CD8-positive, alpha-beta memory T cell (primary cell): Measurements from ENCODE around the gene NCF4. TPM values are rescaled to one million over a fixed set of nuclear protein-coding genes. Genes with fewer than 3 reads are reported as not detected.

Experiments used
- CTCF ChIA-PET: fragments of 350-600 bp; sonication (Branson Sonifier 250); formaldehyde crosslinking; loops from one replicate; lab custom pipeline; 2021; ENCODE audit warnings: antibody characterized with exemption; lab: Charles Lee
- POLR2A ChIA-PET: fragments of 350-600 bp; sonication (Branson Sonifier 250); formaldehyde crosslinking; loops from one replicate; lab custom pipeline; 2021; ENCODE audit warnings: antibody characterized with exemption; lab: Charles Lee
- DNase-seq, 5 donors: peaks; one replicate each; pipeline versions ENCODE4 v3.0.0 to v3.0.0-alpha.2; 2020 to 2022; ENCODE audit warnings: mixed read lengths in 1 of 5
- H3K27ac ChIP-seq: one replicate; pipeline ENCODE4 v1.7.0; 2013; ENCODE audit warnings: low read depth, mild to moderate bottlenecking, low read length, moderate library complexity
- H3K27me3 ChIP-seq: 2 replicates; pipeline ENCODE4 v1.7.0; 2013; ENCODE audit warnings: low read length, mild to moderate bottlenecking; ENCODE audit not compliant: insufficient read depth, poor library complexity, severe bottlenecking
- H3K36me3 ChIP-seq: 2 replicates; pipeline ENCODE4 v1.7.0; 2013; ENCODE audit warnings: mild to moderate bottlenecking, low read length, moderate library complexity; ENCODE audit not compliant: insufficient read depth
- H3K4me1 ChIP-seq: 2 replicates; pipeline ENCODE4 v1.7.0; 2013; ENCODE audit warnings: mild to moderate bottlenecking, low read length, moderate library complexity; ENCODE audit not compliant: insufficient read depth
- H3K4me3 ChIP-seq: 2 replicates; pipeline ENCODE4 v1.7.0; 2013; ENCODE audit warnings: mild to moderate bottlenecking, low read length
- H3K9me3 ChIP-seq: 2 replicates; pipeline ENCODE4 v1.7.0; 2013; ENCODE audit warnings: mild to moderate bottlenecking, low read length
- H3K27ac Mint-ChIP-seq, 8 donors: one replicate each; pipeline ENCODE4 v1.8.0; 2020 to 2021; ENCODE audit warnings: mixed read lengths in 8 of 8, mild to moderate bottlenecking in 6 of 8, inconsistent platforms in 3 of 8, moderate library complexity in 3 of 8
- H3K27me3 Mint-ChIP-seq, 2 donors: one replicate each; pipeline ENCODE4 v1.8.0; 2020 to 2021; ENCODE audit warnings: mixed read lengths in 2 of 2, mild to moderate bottlenecking in 1 of 2, moderate library complexity in 1 of 2
- H3K36me3 Mint-ChIP-seq, 3 donors: one replicate each; pipeline ENCODE4 v1.8.0; 2020 to 2021; ENCODE audit warnings: mixed read lengths in 3 of 3, inconsistent platforms in 1 of 3, mild to moderate bottlenecking in 1 of 3
- H3K4me1 Mint-ChIP-seq, 3 donors: one replicate each; pipeline ENCODE4 v1.8.0; 2020 to 2021; ENCODE audit warnings: mixed read lengths in 3 of 3, inconsistent platforms in 1 of 3, mild to moderate bottlenecking in 1 of 3
- H3K4me3 Mint-ChIP-seq, 7 donors: one replicate each; pipeline ENCODE4 v1.8.0; 2020 to 2021; ENCODE audit warnings: mixed read lengths in 7 of 7, mild to moderate bottlenecking in 6 of 7, moderate library complexity in 4 of 7, inconsistent platforms in 2 of 7
- H3K9me3 Mint-ChIP-seq, 5 donors: one replicate each; pipeline ENCODE4 v1.8.0; 2020 to 2022; ENCODE audit warnings: mixed read lengths in 5 of 5, mild to moderate bottlenecking in 3 of 5, moderate library complexity in 2 of 5, inconsistent platforms in 1 of 5
- polyA plus RNA-seq: library from polyadenylated mRNA; unstranded; fragments of 300-500 nt; fragmentation: Illumina TruSeq; gene quantifications from one replicate; pipeline ENCODE4 v1.2.3, GENCODE V29; 2021
- total RNA-seq, 2 experiments: library from RNA; stranded (reverse); gene quantifications; one replicate each; pipeline ENCODE4 v1.2.3, GENCODE V29; 2021

The NCF4 gene
- total and polyA plus RNA-seq, 3 experiments from 2014 or later: 5.1 to 6.8 (median 6.6) TPM

- H3K4me1 ChIP-seq: peaks cover 5% of the 10 kb centered on the region
- Mint-ChIP-seq H3K4me3 (no peak overlapping the region), H3K4me1 (peaks cover 0 to 11% (median 2%) of the 10 kb centered on the region in 3 donors), H3K9me3 (no peaks in the 10 kb centered on the region), H3K27me3 (peaks cover 37 to 80% of the 10 kb centered on the region in 2 donors), H3K36me3 (no peaks in the 10 kb centered on the region), H3K27ac (no peak overlapping the region)
- no peaks in the 10 kb centered on the region for H3K9me3 ChIP-seq
- no peaks in the 10 kb centered on the region for H3K36me3 ChIP-seq
- no peak overlapping the region for H3K4me3 ChIP-seq
- ChIA-PET CTCF (no interaction called here), POLR2A (interaction anchor here (0.6 kb wide), 1 partner anchor 68 kb away, joined by 6 read pairs; no protein-coding TSS in a partner anchor)
- no peak for DNase-seq
- H3K27ac ChIP-seq: no peak overlapping the region
- peaks cover 34% of the 10 kb centered on the region for H3K27me3 ChIP-seq
These were observed 42.7 kb upstream of the NCF4 start for GRCh38 chr22:36818010-36818642.

GRCh38 chr22:36819112-36819511, 41.7 kb upstream of the NCF4 start:
- no peaks in the 10 kb centered on the region for H3K36me3 ChIP-seq
- no peak overlapping the region for H3K4me3 ChIP-seq
- Mint-ChIP-seq H3K4me1 (peaks cover 0 to 11% (median 2%) of the 10 kb centered on the region in 3 donors), H3K9me3 (no peaks in the 10 kb centered on the region), H3K27me3 (peaks cover 36 to 77% of the 10 kb centered on the region in 2 donors), H3K4me3 (no peak overlapping the region), H3K36me3 (no peaks in the 10 kb centered on the region), H3K27ac (no peak overlapping the region)
- ChIA-PET CTCF (no interaction called here), POLR2A (no interaction called here)
- peaks cover 5% of the 10 kb centered on the region for H3K4me1 ChIP-seq
- DNase-seq: no peak
- no peaks in the 10 kb centered on the region for H3K9me3 ChIP-seq
- no peak overlapping the region for H3K27ac ChIP-seq
- peaks cover 34% of the 10 kb centered on the region for H3K27me3 ChIP-seq

- CTCF ChIA-PET: no interaction called here
- H3K27ac ChIP-seq: no peak overlapping the region
- POLR2A ChIA-PET: no interaction called here
- H3K4me1 Mint-ChIP-seq: peaks cover 0 to 2% (median 2%) of the 10 kb centered on the region in 3 donors
- no peak for DNase-seq
- peaks cover 17% of the 10 kb centered on the region for H3K27me3 ChIP-seq
- no peaks in the 10 kb centered on the region for H3K36me3 Mint-ChIP-seq
- H3K36me3 ChIP-seq: no peaks in the 10 kb centered on the region
- no peak overlapping the region for H3K27ac Mint-ChIP-seq
- no peaks in the 10 kb centered on the region for H3K9me3 ChIP-seq
- H3K27me3 Mint-ChIP-seq: peaks cover 23 to 62% of the 10 kb centered on the region in 2 donors
- no peak overlapping the region for H3K4me3 Mint-ChIP-seq
- H3K9me3 Mint-ChIP-seq: no peaks in the 10 kb centered on the region
- H3K4me1 ChIP-seq: no peaks in the 10 kb centered on the region
- no peak overlapping the region for H3K4me3 ChIP-seq
These were observed 38.2 kb upstream of the NCF4 start for GRCh38 chr22:36822581-36822980.

GRCh38 chr22:36823186-36823839, 37.5 kb upstream of the NCF4 start:
- no peak overlapping the region for H3K4me3 Mint-ChIP-seq
- H3K27ac ChIP-seq: no peak overlapping the region
- H3K27ac Mint-ChIP-seq: no peak overlapping the region
- no peaks in the 10 kb centered on the region for H3K9me3 Mint-ChIP-seq
- DNase-seq: no peak
- peaks cover 15 to 56% of the 10 kb centered on the region in 2 donors for H3K27me3 Mint-ChIP-seq
- no peaks in the 10 kb centered on the region for H3K4me1 ChIP-seq
- CTCF ChIA-PET: no interaction called here
- POLR2A ChIA-PET: no interaction called here
- no peaks in the 10 kb centered on the region for H3K36me3 Mint-ChIP-seq
- no peaks in the 10 kb centered on the region for H3K36me3 ChIP-seq
- no peaks in the 10 kb centered on the region for H3K4me1 Mint-ChIP-seq
- no peak overlapping the region for H3K4me3 ChIP-seq
- peaks cover 10% of the 10 kb centered on the region for H3K27me3 ChIP-seq
- no peaks in the 10 kb centered on the region for H3K9me3 ChIP-seq

- no peak overlapping the region for H3K27ac ChIP-seq
- Mint-ChIP-seq H3K36me3 (no peaks in the 10 kb centered on the region), H3K9me3 (no peaks in the 10 kb centered on the region), H3K27me3 (peaks cover 11 to 59% of the 10 kb centered on the region in 2 donors), H3K4me3 (no peak overlapping the region), H3K27ac (peak overlapping the region in 1 of 8 donors; percentile 76), H3K4me1 (peaks cover 2 to 5% (median 4%) of the 10 kb centered on the region in 3 donors)
- CTCF ChIA-PET: no interaction called here
- no peak overlapping the region for H3K4me3 ChIP-seq
- H3K27me3 ChIP-seq: peaks cover 3% of the 10 kb centered on the region
- H3K36me3 ChIP-seq: no peaks in the 10 kb centered on the region
- no peaks in the 10 kb centered on the region for H3K9me3 ChIP-seq
- no peaks in the 10 kb centered on the region for H3K4me1 ChIP-seq
- POLR2A ChIA-PET: no interaction called here
- DNase-seq: no peak
These were observed 36.2 kb upstream of the NCF4 start for GRCh38 chr22:36824655-36825054.

GRCh38 chr22:36826262-36826661, 34.5 kb upstream of the NCF4 start:
- no peaks in the 10 kb centered on the region for H3K27me3 ChIP-seq
- no peak overlapping the region for H3K27ac ChIP-seq
- H3K36me3 ChIP-seq: no peaks in the 10 kb centered on the region
- ChIA-PET POLR2A (no interaction called here), CTCF (interaction anchor here (0.6 kb wide), 1 partner anchor 102 kb away, joined by 3 read pairs; no protein-coding TSS in a partner anchor)
- H3K27me3 Mint-ChIP-seq: peaks cover 17 to 52% of the 10 kb centered on the region in 2 donors
- H3K9me3 ChIP-seq: no peaks in the 10 kb centered on the region
- H3K27ac Mint-ChIP-seq: no peak overlapping the region
- H3K9me3 Mint-ChIP-seq: no peaks in the 10 kb centered on the region
- H3K4me1 Mint-ChIP-seq: peaks cover 12 to 21% (median 20%) of the 10 kb centered on the region in 3 donors
- DNase-seq: no peak
- H3K4me1 ChIP-seq: peaks cover 14% of the 10 kb centered on the region
- H3K4me3 Mint-ChIP-seq: no peak overlapping the region
- H3K36me3 Mint-ChIP-seq: no peaks in the 10 kb centered on the region
- H3K4me3 ChIP-seq: no peak overlapping the region

GRCh38 chr22:36828815-36829214, 32.0 kb upstream of the NCF4 start:
- H3K36me3 ChIP-seq: no peaks in the 10 kb centered on the region
- CTCF ChIA-PET: no interaction called here
- H3K4me1 Mint-ChIP-seq: peaks cover 12 to 24% (median 21%) of the 10 kb centered on the region in 3 donors

GRCh38 chr22:36829370-36830002, 31.3 kb upstream of the NCF4 start:
- H3K9me3 Mint-ChIP-seq: no peaks in the 10 kb centered on the region
- no peaks in the 10 kb centered on the region for H3K36me3 Mint-ChIP-seq
- Histone ChIP-seq H3K9me3 (no peaks in the 10 kb centered on the region), H3K4me1 (peaks cover 16% of the 10 kb centered on the region), H3K27ac (no peak overlapping the region), H3K27me3 (no peaks in the 10 kb centered on the region), H3K36me3 (no peaks in the 10 kb centered on the region), H3K4me3 (no peak overlapping the region)
- H3K27me3 Mint-ChIP-seq: peaks cover 18 to 49% of the 10 kb centered on the region in 2 donors
- DNase-seq: no peak
- peaks cover 12 to 24% (median 21%) of the 10 kb centered on the region in 3 donors for H3K4me1 Mint-ChIP-seq
- POLR2A ChIA-PET: no interaction called here
- H3K4me3 Mint-ChIP-seq: peak overlapping the region in 1 of 7 donors; percentile 9
- H3K27ac Mint-ChIP-seq: no peak overlapping the region
- CTCF ChIA-PET: no interaction called here

More at GRCh38 chr22:36828815-36829214, 32.0 kb upstream of the NCF4 start:
- POLR2A ChIA-PET: no interaction called here
- H3K4me3 ChIP-seq: no peak overlapping the region
- peaks cover 16% of the 10 kb centered on the region for H3K4me1 ChIP-seq
- no peaks in the 10 kb centered on the region for H3K36me3 Mint-ChIP-seq
- H3K27ac Mint-ChIP-seq: no peak overlapping the region
- H3K27me3 Mint-ChIP-seq: peaks cover 18 to 49% of the 10 kb centered on the region in 2 donors
- H3K9me3 ChIP-seq: no peaks in the 10 kb centered on the region
- H3K9me3 Mint-ChIP-seq: no peaks in the 10 kb centered on the region
- H3K27me3 ChIP-seq: no peaks in the 10 kb centered on the region
- no peak overlapping the region for H3K27ac ChIP-seq
- DNase-seq: no peak
- H3K4me3 Mint-ChIP-seq: no peak overlapping the region
